NB4 (cell line): ENCODE results near the gene KRTAP10-1.
"Not testable (repeated sequence)": the region's sequence is repeated elsewhere in the genome, so short reads cannot be mapped to it uniquely, and the experiment has no call there.

Source experiments
- DNase-seq: peaks from one replicate; pipeline ENCODE4 v3.0.0; 2010; ENCODE audit warnings: low read depth
- H3K4me3 ChIP-seq: one replicate; pipeline ENCODE4 v1.5.1; 2011; ENCODE audit warnings: mild to moderate bottlenecking, low read depth, low read length, moderate library complexity
- MYC ChIP-seq: IDR thresholded peaks from 2 replicates; pipeline ENCODE4 v1.6.1; 2011; ENCODE audit warnings: low read depth, low read length
- POLR2A ChIP-seq: IDR thresholded peaks from 2 replicates; pipeline ENCODE4 v1.6.1; 2011; ENCODE audit warnings: mild to moderate bottlenecking; ENCODE audit not compliant: insufficient read length; ENCODE audit errors: extremely low read depth
- TF ChIP-seq, protein P1 (sequence below): IDR thresholded peaks from one replicate; pipeline ENCODE4 v1.5.1; 2012; ENCODE audit warnings: low read depth, low read length
- TF ChIP-seq, protein P2 (sequence below): IDR thresholded peaks from 2 replicates; pipeline ENCODE4 v1.6.1; 2011; ENCODE audit warnings: low read depth, low read length

Gene KRTAP10-1

DNA sequence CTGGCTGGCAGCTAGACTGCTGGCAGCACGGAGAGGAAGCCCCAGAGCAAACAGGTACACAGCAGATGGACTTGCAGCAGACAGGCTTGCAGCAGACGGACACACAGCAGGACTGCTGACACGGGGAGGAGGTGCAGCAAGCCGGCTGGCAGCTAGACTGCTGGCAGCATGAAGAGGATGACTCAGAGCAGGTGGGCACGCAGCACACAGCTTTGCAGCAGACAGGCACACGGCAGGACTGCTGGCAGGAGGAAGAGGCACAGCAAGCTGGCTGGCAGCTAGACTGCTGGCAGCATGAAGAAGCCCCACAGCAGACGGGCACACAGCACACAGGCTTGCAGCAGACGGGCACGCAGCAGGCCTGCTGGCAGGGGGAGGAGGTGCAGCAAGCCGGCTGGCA, 10.8 kb upstream of the KRTAP10-1 start:
- no peak overlapping the region for H3K4me3 ChIP-seq
- no peak for TF ChIP-seq POLR2A
- TF ChIP-seq MYC: no peak
- TF ChIP-seq, protein P1, sequence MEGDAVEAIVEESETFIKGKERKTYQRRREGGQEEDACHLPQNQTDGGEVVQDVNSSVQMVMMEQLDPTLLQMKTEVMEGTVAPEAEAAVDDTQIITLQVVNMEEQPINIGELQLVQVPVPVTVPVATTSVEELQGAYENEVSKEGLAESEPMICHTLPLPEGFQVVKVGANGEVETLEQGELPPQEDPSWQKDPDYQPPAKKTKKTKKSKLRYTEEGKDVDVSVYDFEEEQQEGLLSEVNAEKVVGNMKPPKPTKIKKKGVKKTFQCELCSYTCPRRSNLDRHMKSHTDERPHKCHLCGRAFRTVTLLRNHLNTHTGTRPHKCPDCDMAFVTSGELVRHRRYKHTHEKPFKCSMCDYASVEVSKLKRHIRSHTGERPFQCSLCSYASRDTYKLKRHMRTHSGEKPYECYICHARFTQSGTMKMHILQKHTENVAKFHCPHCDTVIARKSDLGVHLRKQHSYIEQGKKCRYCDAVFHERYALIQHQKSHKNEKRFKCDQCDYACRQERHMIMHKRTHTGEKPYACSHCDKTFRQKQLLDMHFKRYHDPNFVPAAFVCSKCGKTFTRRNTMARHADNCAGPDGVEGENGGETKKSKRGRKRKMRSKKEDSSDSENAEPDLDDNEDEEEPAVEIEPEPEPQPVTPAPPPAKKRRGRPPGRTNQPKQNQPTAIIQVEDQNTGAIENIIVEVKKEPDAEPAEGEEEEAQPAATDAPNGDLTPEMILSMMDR: no peak
- TF ChIP-seq, protein P2, sequence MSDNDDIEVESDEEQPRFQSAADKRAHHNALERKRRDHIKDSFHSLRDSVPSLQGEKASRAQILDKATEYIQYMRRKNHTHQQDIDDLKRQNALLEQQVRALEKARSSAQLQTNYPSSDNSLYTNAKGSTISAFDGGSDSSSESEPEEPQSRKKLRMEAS: no peak
- no peak for DNase-seq

DNA sequence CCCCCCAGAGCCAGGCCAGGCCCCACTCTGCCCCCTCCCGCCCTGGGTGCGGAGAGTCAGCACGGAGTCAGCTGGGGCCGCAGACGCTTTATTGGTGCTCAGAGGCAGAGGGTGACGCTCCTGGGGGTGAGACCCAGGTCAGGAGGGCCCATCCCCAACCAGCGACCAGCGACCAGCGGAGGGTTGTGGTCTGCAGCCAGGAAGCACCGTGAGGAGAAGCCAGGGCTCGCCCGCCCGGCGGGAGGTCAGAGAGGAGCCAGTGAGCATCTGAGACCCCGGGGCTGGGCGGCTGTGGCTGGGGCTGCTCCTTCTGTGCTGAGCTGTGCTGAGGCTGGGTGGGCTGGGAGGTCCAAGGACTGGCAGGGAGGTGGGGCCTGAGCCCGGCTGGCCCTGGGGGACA, 10.3 kb upstream of the KRTAP10-1 start:
- H3K4me3 ChIP-seq, DNase-seq: not testable (repeated sequence)

DNA sequence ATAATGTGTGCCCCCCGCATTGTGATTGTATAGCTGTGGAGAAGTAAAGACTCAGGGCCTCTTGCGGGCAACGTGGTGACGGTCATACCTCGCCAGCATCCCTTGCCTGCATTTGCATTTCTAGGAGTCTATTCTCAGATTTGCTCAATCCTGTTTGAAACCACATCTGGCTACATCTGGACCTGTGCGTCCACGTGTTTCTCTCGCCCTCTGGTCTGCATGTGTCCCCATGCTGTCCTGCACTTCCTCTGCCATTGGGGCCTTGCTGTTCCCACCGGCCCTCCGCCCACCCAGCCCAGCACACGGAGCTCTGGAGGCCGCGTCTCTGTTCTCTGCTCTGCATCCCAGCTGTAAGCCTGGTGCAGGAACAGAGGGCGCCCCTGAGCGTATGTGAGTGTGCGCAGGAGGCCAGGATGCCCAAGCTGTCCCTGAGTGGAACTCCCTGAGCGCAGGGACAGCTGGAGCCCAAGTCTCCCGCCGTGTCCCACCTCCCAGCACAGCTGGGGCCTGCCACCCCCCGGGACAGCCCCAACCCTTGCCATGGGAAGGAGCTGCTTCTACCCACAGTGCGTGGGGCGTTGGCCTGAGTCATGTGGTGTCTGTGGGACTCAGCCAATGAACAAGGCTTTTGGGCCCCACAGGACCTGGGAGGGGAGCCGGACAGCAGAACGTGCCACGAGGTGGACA, 9.7 kb upstream of the KRTAP10-1 start:
- TF ChIP-seq MYC: no peak
- TF ChIP-seq, protein P2: no peak
- TF ChIP-seq, protein P1: no peak
- TF ChIP-seq POLR2A: no peak
- no peak overlapping the region for H3K4me3 ChIP-seq
- DNase-seq: no peak

DNA sequence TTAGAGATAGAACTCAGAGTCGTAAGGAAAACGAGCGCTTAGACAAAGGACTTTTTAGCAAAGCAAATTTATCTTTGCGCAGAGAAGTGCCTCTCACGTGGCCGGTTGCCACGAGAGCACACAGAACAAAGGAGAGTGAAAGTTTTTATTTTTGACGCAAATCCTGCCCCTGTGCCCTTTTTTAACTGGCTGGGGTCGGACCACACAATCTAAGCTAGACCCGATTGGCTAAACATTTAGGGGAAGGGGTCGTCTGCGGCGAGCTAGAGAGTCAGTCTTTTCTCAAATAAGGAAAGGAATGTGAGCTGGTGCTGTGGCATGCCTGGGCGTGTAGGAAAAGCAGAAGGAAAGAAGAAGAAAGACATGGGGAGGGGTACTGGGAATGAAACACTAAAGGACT, 8.9 kb upstream of the KRTAP10-1 start:
- DNase-seq: no peak
- H3K4me3 ChIP-seq: no peak overlapping the region
- TF ChIP-seq, protein P2: no peak
- TF ChIP-seq, protein P1: no peak
- TF ChIP-seq POLR2A (no peak), MYC (no peak)

DNA sequence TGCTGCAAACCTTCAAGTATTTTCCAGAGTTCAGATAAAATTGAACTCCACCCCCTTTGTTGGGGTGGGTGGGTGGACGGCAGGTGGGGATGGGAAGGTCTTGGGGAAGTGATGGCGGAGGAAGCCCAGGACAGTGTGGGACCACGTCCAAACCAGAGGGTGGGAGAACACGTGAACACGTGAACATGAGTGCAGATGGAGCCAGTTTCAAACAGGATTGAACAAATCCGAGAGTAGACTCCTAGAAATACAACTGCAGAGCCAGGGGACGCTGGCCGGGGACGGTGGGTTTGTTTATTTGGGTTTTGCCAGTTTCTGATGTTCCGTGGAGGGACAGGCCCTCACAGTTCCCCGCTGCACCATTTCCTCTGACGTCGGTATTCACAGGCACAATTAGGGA, 8.4 kb upstream of the KRTAP10-1 start:
- no peak overlapping the region for H3K4me3 ChIP-seq
- no peak for TF ChIP-seq POLR2A
- no peak for TF ChIP-seq MYC
- TF ChIP-seq, protein P2: no peak
- TF ChIP-seq, protein P1: no peak
- DNase-seq: no peak

DNA sequence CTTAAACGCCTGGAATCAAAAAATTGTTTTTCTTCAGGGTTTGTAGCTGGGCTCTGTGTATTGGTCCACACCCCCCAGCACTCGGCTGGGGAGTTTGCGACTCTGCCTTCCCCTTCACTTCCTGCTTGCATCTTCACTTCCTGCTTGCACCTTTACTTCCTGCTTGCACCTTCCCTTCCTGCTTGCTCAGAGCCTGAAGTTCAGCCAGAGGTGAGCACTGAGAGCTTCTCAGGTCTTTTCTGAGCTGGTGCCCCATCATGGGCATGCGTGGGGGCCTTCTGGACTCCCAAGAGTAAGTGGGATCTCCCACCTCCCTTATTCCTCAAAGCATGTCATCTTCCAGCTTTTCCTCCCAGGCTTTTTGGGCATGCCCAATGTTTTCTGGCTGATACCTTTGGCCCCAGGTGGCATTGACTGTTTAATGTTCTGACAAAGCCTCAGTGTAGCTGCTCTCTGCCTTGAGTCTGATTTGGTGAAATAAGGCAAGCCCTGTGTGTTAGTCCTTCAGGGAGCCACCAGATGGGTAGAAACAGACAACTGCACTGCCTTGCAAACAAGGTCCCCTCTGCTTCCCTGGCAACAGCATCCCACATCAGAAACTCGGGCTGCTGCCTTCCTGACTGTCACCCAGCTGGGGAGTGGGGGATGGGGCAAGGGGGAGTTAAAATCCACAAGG, 7.8 kb upstream of the KRTAP10-1 start:
- no peak overlapping the region for H3K4me3 ChIP-seq
- no peak for DNase-seq
- TF ChIP-seq, protein P1: no peak
- no peak for TF ChIP-seq POLR2A
- no peak for TF ChIP-seq MYC
- TF ChIP-seq, protein P2: no peak
